ENCODE measurements around the gene SNCA. TPM values are rescaled to one million over a fixed set of nuclear protein-coding genes. Genes with fewer than 3 reads are reported as not detected.

Gene SNCA
- polyA plus RNA-seq, 3 donors, result 13.2 to 39.4 (median 24.3) TPM

- H3K4me1 ChIP-seq (ENCODE audit: control insufficient read depth in 1 of 2, insufficient read depth in 2 of 2, low read length in 2 of 2), result no peaks in the 10 kb centered on the region
- no peak overlapping the region for H3K9ac ChIP-seq (ENCODE audit: insufficient read depth, low read length, poor library complexity, severe bottlenecking)
- no peaks in the 10 kb centered on the region for H4K20me1 ChIP-seq (ENCODE audit: insufficient read depth, low read length)
- no peak overlapping the region for H3K4me2 ChIP-seq (replicated peaks; ENCODE audit: extremely low read depth, low read length, poor library complexity, severe bottlenecking)
- peaks cover 9% of the 10 kb centered on the region in 2 donors for H3K36me3 Mint-ChIP-seq
- intact Hi-C loops (cut with micrococcal nuclease), result no loop called here
- no peaks in the 10 kb centered on the region for H3K27me3 ChIP-seq (ENCODE audit: control insufficient read depth in 2 of 2, insufficient read depth in 2 of 2, low read length in 2 of 2)
- H3K4me1 Mint-ChIP-seq, result no peaks in the 10 kb centered on the region
- no peaks in the 10 kb centered on the region for H3K9me3 ChIP-seq (replicated peaks in 1 of 2; ENCODE audit: control insufficient read depth in 1 of 2, insufficient read depth in 1 of 2, low read length in 2 of 2)
- H3K79me2 ChIP-seq (ENCODE audit: insufficient read depth, low read length), result no peaks in the 10 kb centered on the region
- H3K27me3 Mint-ChIP-seq (ENCODE audit: low read depth in 3 of 3), result peaks cover 0 to 2% (median 0%) of the 10 kb centered on the region in 3 donors
- peaks cover 0 to 4% of the 10 kb centered on the region in 2 donors for H3K36me3 ChIP-seq (replicated peaks in 1 of 2; ENCODE audit: control insufficient read depth in 1 of 2, insufficient read depth in 2 of 2, low read length in 2 of 2)
- TF ChIP-seq CTCF (IDR thresholded peaks at IDR 0.05), result no peak
- no peak overlapping the region for H3K27ac Mint-ChIP-seq
- no peak overlapping the region for H2AFZ ChIP-seq (ENCODE audit: insufficient read depth, low read depth, low read length, poor library complexity, severe bottlenecking)
- H3K9me3 Mint-ChIP-seq, result peaks cover 0 to 7% (median 0%) of the 10 kb centered on the region in 7 donors
- no peak for DNase-seq
- no peak overlapping the region for H3K4me3 Mint-ChIP-seq
- H3K27ac ChIP-seq (ENCODE audit: low read depth in 1 of 2, low read length in 2 of 2), result no peak overlapping the region
- no peak overlapping the region for H3K4me3 ChIP-seq (replicated peaks in 1 of 3; ENCODE audit: low read depth in 2 of 3, low read length in 3 of 3)
- 100% methylated on average over 1 of the region's 6 CpGs for WGBS (ENCODE audit: insufficient coverage)
Observed at GRCh38 chr4:89807441-89808140, 29.4 kb downstream of the SNCA start.

- Mint-ChIP-seq H3K4me3 (no peak overlapping the region), H3K9me3 (peaks cover 0 to 5% (median 0%) of the 10 kb centered on the region in 7 donors), H3K27me3 (ENCODE audit: low read depth in 3 of 3) (peaks cover 0 to 2% (median 0%) of the 10 kb centered on the region in 3 donors), H3K4me1 (no peaks in the 10 kb centered on the region), H3K36me3 (peaks cover 8 to 9% of the 10 kb centered on the region in 2 donors), H3K27ac (no peak overlapping the region)
- no peak overlapping the region for H3K4me2 ChIP-seq (replicated peaks; ENCODE audit: extremely low read depth, low read length, poor library complexity, severe bottlenecking)
- H3K79me2 ChIP-seq (ENCODE audit: insufficient read depth, low read length), result no peaks in the 10 kb centered on the region
- no peaks in the 10 kb centered on the region for H3K27me3 ChIP-seq (ENCODE audit: control insufficient read depth in 2 of 2, insufficient read depth in 2 of 2, low read length in 2 of 2)
- WGBS (ENCODE audit: insufficient coverage), result 100% methylated on average over 1 of the region's 2 CpGs
- H3K4me1 ChIP-seq (ENCODE audit: control insufficient read depth in 1 of 2, insufficient read depth in 2 of 2, low read length in 2 of 2), result no peaks in the 10 kb centered on the region
- DNase-seq, result no peak
- H3K36me3 ChIP-seq (replicated peaks in 1 of 2; ENCODE audit: control insufficient read depth in 1 of 2, insufficient read depth in 2 of 2, low read length in 2 of 2), result no peaks in the 10 kb centered on the region
- H3K9ac ChIP-seq (ENCODE audit: insufficient read depth, low read length, poor library complexity, severe bottlenecking), result no peak overlapping the region
- no peak overlapping the region for H3K27ac ChIP-seq (ENCODE audit: low read depth in 1 of 2, low read length in 2 of 2)
- no peaks in the 10 kb centered on the region for H3K9me3 ChIP-seq (replicated peaks in 1 of 2; ENCODE audit: control insufficient read depth in 1 of 2, insufficient read depth in 1 of 2, low read length in 2 of 2)
- H2AFZ ChIP-seq (ENCODE audit: insufficient read depth, low read depth, low read length, poor library complexity, severe bottlenecking), result no peak overlapping the region
- intact Hi-C loops (cut with micrococcal nuclease), result no loop called here
- no peak overlapping the region for H3K4me3 ChIP-seq (replicated peaks in 1 of 3; ENCODE audit: low read depth in 2 of 3, low read length in 3 of 3)
- no peak for TF ChIP-seq CTCF (IDR thresholded peaks at IDR 0.05)
- H4K20me1 ChIP-seq (ENCODE audit: insufficient read depth, low read length), result no peaks in the 10 kb centered on the region
Observed at GRCh38 chr4:89805297-89805696, 31.7 kb downstream of the SNCA start.
